HG03575 (cell line): ENCODE measurements around the gene YBEY.
"Not testable (repeated sequence)": the region's sequence is repeated elsewhere in the genome, so short reads cannot be mapped to it uniquely, and the experiment has no call there.

Experiments
- ATAC-seq: cut with Tn5 transposase; IDR thresholded peaks from one replicate; pipeline ENCODE4 v1.9.1; 2021; ENCODE audit not compliant: unreplicated experiment, insufficient number of reproducible peaks, low FRiP score; ENCODE audit errors: extremely low read depth

YBEY gene, protein sequence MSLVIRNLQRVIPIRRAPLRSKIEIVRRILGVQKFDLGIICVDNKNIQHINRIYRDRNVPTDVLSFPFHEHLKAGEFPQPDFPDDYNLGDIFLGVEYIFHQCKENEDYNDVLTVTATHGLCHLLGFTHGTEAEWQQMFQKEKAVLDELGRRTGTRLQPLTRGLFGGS

DNA sequence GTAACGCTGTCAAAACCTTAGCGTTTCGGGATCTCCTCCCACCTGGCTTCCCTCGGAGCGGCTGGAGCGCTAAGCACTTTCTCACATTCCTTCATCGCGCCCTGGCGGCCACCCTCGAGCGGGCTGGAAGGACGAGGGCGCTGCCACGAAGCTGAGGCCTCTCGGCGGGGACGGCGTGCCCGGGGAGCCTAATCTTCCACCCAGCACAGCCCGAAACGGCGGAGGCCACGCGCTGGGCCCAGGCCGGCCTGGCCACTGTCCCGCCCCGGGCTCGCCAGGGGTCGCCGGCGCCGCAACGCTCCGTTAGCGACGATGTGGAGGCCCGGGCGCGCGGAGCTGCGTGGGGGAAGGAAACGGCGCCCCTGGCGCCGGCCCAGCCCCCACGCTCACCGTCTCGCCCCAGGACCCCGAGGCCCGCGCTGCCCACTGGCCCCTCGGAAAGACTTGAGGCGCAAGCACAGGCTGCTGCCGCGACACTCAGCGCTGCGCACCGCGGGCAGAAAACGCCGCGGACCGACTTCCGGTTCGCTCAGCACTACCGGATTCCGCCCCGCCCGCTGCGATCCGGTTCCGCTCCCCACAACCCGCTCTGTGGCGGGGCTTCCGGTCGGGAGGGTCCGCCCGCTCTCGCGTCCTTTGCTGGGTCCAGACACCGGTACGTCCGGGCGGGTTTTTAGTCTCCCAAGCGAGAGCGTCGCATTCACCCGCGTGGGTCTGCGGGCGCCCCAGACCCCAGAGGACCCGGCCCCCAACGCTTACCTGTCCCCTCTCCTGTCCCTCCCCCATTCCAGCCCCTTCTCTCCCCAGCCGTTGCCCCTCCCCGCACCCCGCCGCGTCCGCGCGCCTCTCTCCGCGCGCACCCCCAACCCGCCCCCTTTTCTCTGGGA, at the start of gene YBEY:
Gene YBEY (plus strand): TSS at position 582 of the 887 bp plus-strand sequence. CDS start 572 bp downstream, outside the sequence.
- ATAC-seq, result no peak

DNA sequence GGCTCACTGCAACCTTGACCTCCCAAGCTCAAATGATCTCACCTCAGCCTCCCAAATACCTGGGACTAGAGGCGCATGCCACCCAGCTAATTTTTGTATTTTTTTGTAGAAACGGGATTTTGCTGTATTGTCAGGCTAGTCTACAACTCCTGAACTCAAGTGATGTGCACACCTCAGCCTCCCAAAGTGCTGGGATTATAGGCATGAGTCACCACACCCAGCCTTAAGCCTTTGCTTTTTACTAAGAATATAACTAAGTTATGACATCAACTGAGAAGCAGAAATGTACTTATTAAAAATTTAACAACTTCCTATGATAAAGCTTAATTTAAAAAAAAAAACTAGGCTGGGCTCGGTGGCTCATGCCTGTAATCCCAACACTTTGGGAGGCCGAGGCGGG, 48.7 kb upstream of the YBEY start:
- no peak for ATAC-seq

DNA sequence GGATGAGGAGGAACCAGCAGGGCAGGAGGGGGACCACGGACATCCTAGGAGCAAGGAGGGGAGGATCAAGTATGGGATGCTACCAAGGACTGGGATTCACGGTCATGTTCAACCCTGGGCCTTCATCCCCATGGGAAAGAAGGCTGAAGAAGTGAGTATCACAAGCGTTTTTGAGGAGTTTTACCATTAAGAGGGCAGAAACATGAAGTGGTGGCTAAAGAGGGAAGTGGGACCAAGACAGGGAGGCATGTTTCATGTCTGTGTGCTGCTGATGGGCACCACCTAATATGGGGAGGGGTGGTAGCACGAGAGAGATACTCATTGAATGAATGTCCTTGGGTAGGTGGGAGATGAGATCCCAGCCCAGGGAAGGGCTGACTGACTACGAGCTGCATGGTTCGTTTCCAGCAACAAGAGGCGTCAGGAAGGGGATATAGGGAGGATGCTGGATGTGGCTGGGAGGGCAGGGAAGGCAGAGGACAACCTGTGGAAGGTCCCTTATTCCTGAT, 46.3 kb upstream of the YBEY start:
- no peak for ATAC-seq

DNA sequence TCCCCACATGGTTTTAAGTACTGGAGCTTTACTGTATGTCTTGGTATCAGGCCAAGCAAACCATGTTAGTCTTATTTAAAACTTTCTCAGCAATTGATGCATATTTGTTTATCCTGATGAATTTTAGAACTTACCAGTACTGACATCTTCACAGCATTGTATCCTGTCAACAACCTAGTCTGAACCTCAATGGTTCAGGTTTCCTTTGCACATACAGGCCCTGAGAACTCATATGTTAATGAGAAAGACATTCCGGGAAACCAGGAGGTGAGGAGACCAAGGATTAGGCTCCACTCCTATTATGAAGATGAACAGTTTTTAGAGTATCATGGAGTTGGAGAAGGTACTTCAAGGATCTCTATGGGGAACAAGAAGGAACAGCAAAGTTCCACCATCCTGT, 44.6 kb upstream of the YBEY start:
- ATAC-seq, result not testable (repeated sequence)

DNA sequence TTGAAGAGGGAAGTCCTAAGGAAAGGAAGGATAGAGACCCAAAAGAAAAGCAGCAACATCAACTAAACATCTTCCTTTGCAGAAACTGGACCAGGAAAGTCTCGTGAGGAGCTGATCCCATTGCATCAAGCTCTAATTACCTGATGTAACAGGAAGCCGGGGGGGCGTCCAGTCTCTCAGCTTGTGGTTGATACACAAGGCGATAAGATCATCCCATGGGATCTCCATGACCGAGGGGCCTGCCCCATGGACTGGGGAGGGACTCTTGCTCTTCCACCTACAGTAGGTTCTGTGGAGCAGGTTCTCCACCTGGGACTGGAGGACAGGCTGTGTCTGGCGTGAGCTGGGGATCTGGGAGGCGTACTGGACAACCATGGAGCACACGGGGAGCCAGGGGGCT, 42.8 kb upstream of the YBEY start:
- ATAC-seq, result no peak

DNA sequence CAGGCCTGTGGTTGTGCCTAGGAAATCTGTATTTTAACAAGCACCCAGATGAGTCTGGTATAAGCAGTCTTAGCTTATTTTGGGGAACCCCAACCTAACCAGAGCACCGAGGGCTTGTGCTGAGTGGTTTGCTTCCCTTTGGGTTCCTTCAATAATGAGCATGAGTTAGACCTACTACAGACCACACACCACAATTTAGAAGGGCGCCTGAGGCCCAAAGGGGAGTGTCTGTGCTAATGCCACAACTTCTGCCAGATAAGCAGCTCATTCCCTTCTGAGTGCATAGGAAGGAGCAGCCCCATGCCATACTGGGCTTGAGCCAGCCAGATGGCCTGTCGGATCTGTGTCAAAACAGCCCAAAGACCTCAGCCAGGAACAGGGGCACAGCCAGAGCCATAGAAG, 42.2 kb upstream of the YBEY start:
- no peak for ATAC-seq

DNA sequence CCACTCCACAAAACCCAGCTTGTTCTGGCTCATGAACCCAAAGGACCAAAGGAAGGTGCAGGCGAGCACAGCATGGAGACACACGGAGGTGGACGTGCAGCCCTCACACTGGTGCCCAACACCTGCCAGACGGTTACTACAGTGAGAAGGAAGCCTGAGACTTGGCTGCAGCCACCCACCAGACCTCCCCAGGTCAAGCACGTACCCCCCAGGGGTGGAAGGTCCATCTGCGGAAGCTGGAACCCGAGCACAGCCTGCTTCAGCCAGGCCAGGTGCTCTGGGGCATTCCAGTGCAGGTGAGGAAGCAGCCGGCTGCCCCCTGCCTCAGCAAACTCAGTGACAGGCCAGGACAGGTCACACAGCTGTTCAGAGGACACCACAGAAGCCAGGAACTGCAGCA, 41.5 kb upstream of the YBEY start:
- no peak for ATAC-seq

DNA sequence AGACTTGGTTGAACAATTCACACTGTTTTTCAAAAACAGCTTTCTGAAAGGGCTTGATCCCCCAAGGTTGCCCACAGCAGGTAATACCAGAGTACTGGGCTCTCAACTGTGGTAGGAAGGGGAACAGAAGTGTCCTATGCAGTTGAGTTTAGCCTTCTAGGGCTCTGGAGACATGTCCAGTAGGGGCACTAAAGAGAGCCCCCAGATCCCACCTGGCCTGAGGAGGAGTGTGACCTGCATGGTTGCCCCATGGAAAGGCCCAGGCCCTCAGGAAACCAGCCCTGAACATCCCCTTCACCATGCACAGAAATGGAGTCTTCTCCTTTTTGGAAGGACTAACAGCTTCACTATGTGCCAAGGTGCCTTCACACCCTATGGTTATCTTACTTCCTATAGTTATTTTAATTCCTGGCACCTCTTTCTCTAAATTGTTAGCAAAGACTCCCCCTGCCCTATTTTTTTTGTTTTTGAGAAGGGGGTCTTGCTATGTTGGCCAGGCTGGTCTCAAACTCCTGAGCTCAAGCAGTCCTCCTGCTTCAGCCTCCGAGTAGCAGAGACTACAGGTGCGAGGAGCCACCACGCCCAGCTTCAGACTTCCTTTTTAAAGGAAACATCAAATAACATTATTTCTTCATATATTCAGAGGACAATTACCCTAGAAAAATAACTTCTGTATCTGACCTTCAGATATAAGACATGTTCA, 40.8 kb upstream of the YBEY start:
- no peak for ATAC-seq

DNA sequence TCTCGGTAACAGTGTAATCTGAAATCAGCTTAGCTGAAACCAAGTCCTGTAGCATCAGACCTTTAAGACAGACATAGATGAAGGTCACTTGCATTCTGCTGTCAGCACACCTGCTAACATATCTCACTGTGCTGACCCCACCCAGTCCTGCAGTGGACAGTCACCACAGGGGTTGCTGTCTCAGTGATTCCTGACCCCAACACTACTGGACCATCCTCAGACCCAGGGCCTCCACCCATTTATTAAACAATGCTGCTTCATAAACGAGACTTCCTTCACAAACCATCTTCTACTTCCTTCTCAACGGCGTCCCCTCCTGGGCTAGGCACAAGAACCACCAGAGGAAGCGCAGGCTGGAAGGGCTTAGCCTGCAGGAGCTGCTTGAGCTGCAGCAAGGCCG, 39.8 kb upstream of the YBEY start:
- ATAC-seq, result no peak

DNA sequence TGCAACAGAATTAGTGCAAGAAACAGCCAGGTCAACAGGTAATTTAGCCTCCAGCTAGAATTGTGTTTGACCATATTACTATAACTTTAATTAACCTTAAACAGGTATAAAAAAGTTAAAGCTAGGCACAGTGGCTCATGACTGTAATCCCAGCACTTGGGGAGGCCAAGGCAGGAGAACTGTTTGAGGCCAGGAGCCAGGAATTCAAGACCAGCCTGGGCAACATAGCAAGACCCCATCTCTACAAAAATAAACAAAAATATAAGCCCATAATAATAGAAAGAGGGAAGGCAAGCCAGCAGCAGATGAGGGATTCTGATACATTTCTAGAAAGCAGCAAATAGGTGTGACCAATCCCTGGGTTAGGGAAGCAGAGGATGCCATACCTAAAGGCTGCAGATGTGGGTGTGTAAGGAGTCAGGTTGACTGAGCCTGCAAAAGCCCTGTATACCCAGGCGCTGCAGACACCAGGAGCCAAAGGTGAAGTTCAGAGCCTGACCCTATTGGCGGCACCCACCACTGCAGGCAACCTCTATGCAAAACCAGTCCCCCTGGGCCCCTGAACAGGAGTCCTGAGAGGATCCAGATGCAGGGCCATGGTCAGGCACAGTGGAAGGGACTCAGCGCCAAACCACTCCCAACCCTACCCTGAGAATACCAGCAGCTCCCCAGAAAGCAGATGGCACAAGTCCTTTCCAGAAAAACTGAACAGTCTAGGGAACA, 38.3 kb upstream of the YBEY start:
- ATAC-seq, result no peak

DNA sequence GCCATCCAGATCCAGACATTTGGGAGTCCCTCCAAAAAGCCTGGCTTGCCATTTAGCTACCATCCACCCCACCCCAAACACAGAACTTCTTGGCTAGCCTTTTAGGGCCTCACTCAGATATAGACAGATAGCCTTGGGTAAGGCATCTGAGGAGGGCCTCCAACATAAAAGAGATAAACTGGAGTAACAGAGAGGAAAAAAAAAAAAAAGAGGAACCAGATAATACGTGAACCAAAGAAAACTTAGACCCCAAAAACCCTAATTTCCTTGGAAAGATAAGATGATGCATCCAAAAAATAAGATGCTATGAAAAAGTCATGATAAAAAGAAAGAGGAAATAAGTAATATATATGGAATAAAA, 37.7 kb upstream of the YBEY start:
- ATAC-seq, result no peak

DNA sequence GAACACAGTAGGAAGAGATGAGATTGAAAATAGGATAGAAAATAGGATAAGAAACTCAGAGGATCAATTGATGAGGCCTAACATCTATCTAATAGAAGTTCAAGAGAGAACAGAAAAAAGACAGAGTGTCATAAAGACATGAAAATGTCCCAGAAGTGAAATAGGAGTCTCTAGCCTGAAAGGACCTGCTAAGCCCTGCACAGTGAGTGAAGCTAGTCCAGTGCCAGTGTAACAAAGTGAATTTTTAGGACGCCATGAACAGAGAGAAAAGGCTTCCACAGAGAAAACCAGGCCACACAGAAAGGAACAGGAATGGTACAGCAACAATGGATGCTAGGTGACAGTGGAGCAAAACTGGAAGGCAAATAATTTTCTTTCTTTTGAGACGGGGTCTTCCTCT, 37.3 kb upstream of the YBEY start:
- no peak for ATAC-seq

DNA sequence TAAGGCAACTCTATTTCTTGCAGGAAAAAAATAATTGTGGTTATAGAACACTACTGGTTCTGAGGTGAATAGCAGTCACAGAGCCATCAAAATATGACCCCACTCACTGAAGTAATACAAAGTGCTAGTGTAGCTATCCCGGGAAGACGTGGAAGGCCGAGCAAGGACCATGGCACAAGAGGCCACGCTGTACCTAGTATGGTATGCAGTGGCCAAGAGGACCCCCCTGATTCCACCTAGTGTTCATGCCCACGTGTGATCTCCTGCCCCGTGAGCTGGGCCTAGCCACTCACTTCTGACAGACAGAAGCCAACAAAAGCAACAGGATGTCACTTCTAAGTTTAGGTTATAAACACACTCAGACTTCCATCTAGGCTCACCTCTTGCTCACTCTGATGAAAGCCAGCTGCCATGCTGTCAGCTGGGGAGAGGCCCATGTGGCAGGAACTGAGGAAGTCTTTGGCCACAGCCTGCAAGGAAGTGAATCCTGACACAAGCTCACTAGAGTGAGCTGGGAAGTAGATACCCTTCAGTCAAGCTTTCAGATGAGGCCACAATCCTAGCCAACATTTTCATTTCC, 35.9 kb upstream of the YBEY start:
- ATAC-seq, result no peak

DNA sequence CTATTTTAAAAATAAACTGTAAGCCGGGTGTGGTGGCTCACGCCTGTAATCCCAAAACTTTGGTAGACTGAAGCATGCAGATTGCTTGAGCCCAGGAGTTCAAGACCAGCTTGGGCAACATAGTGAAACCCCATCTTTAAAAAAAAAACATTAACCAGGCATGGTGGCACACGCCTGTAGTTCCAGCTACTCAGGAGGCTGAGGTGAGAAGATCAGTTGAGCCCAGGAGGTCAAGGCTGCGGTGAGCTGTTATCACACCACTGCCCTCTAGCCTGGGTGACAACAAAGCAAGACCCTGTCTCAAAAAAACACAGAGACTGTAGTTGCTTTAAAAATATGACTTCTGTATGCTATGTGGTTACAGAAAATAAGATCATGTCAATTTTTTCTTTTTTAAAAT, 33.3 kb upstream of the YBEY start:
- no peak for ATAC-seq

DNA sequence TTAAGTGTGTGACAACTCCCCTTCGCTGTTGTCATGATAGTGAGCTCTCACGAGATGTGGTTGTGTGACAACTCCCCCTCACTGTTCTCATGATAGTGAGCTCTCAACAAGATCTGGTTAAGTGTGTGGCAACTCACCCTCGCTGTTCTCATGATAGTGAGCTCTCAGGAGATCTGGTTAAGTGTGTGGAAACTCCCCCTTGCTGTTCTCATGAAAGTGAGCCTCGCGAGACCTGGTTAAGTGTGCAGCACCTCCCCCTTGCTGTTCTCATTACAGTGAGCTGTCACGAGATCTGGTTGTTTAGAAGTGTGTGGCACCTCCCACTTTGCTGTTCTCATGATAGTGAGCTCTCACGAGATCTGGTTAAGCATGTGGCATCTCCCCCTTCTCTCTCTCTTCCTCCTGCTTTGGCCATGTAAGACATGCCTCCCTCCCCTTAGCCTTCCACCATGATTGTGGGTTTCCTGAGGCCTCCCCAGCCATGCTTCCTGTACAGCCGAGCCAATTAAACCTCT, 32.5 kb upstream of the YBEY start:
- no peak for ATAC-seq

DNA sequence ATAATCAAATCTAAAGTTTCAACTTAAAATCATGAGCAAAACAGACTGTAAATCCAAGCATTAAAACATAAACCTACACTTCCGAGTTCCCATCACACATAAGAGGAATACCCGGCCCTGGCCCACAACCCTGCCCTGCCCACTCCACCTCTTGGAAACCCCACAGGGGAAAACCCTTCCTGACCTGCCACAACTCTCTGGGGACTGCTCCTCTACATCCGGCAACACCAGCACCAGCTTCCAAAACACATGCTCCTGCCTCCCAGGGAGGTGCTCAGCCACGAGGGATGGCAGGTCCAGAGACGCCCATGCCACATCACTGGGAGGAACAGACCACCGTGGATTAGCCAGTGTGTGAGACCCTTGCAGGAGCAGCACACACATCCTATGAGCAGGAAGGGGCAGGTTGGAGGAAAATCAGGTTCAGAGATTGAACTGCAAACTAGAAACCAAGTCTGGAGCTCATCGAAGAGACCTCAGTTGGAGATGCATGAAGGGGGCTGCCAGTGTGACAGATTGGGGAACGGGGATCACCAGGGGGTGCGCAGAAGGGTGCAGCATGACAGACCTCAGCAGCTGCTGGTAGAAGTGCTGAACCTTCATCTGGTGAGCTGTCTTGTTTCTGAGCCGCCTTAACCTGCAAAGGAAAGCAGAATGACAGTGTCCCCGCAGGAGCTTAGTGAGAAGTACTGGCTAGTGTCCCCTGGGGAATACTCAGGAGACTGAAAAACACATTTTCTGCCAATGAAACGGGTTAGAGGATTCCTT, 31.8 kb upstream of the YBEY start:
- no peak for ATAC-seq

DNA sequence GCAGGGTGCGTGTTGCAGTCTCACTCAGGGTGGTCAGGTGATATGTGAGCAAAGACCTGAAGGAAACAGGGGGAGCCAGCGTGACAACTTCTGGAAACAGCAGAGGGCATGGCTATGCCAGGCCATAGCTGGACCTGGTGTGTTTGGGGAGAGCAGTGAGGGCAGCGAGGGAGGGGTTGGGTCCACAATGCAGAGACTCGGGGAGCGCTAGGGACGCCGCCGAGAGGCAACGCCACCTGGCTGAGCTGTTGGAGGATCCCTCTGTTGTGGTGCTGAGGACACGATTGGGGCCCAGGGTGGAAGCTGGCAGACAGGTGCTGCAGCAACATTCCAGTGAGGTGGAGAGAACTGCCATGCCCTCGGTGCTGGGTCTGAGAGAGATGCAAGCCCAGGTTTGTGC, 31.0 kb upstream of the YBEY start:
- ATAC-seq, result no peak

DNA sequence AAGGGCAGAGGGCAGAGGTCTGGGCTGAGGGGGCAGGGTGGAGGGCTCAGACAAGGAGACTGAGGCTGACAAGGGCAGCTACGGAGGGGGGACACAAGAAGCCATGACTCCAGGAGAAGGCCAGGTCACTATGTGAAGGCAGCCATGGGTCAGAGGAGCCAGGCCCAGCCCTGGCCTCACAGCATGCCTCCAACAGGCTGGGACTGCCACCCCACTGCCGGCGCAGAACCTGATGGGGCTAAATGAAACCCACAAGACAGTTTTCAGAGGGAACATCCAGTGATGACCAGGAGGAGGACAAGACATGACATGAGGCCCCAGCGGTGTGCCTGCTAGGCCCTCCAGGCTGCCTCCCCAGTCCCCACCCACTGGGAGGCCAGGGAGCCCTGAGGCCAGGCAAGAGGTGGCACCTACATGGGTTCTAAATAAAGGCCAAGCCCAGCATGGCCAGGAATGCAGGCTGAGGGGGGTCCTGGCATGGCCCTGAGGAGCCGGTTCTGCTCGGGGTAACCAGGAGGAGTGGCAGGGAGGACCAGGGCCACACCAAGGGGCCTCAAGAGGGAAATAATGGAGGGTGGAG, 30.3 kb upstream of the YBEY start:
- ATAC-seq, result no peak
